Measurements from ENCODE around the gene C2orf76. TPM values are rescaled to one million over a fixed set of nuclear protein-coding genes. Genes with fewer than 3 reads are reported as not detected.

The C2orf76 gene
- polyA plus RNA-seq, 1 of the 3 experiments (the other 2 are of a cell fraction), result 6.0 TPM

- TF ChIP-seq IRF3 (IDR thresholded peaks at IDR 0.05; ENCODE audit: low read depth, low read length) (no peak), TCF12 (IDR thresholded peaks at IDR 0.05) (peak; percentile 72), TAF1 (IDR thresholded peaks at IDR 0.05; ENCODE audit: borderline replicate concordance, low read depth, low read length) (0 out of 2 replicates have a peak, but pooled peaks have one; percentile 5), ELF1 (IDR thresholded peaks at IDR 0.05) (no peak), RCOR1 (IDR thresholded peaks at IDR 0.05; ENCODE audit: low read length) (no peak), FOSL2 (IDR thresholded peaks at IDR 0.05; ENCODE audit: borderline replicate concordance, low read depth) (peak; percentile 84), USF2 (IDR thresholded peaks at IDR 0.05; ENCODE audit: borderline replicate concordance, low read depth, low read length) (no peak), USF1 (IDR thresholded peaks at IDR 0.05; ENCODE audit: borderline replicate concordance, low read depth) (peak; percentile 41; the same call in 1 of the 2 replicates), MAX (IDR thresholded peaks at IDR 0.05; ENCODE audit: low read depth) (peak; percentile 76)
These were observed 110.7 kb downstream of the C2orf76 start (continued) for GRCh38 chr2:119255760-119256581.

- Histone ChIP-seq H3K36me3 (replicated peaks in 1 of 2; ENCODE audit: control insufficient read depth in 1 of 2, insufficient read depth in 2 of 2, low read length in 1 of 2) (peaks cover 0 to 2% of the 10 kb centered on the region in 2 experiments), H3K9me2 (no peaks in the 10 kb centered on the region), H4K20me1 (ENCODE audit: insufficient read depth) (no peaks in the 10 kb centered on the region), H2AFZ (ENCODE audit: low read depth) (no peak overlapping the region), H3F3A (replicated peaks; ENCODE audit: insufficient read depth) (peaks cover 38% of the 10 kb centered on the region), H3K27ac (ENCODE audit: low read depth in 2 of 2, low read length in 1 of 2) (no peak overlapping the region), H3K27me3 (ENCODE audit: insufficient read depth) (no peaks in the 10 kb centered on the region), H3K4me3 (ENCODE audit: low read depth in 2 of 2, low read length in 1 of 2) (no peak overlapping the region), H3K79me2 (ENCODE audit: insufficient read depth) (no peaks in the 10 kb centered on the region), H3K9ac (no peak overlapping the region), H3K9me3 (no peaks in the 10 kb centered on the region), H3K4me1 (ENCODE audit: control insufficient read depth in 1 of 2, insufficient read depth in 2 of 2, low read depth in 1 of 2, low read length in 1 of 2) (peaks cover 19 to 33% of the 10 kb centered on the region in 2 experiments), H3K4me2 (no peak overlapping the region)
- POLR2A ChIA-PET, result no interaction called here
- CTCF ChIA-PET, result interaction anchor here (1.3 to 2.0 kb wide), 3 partner anchors 11 to 372 kb away, joined by 3 to 6 read pairs (median 4); no protein-coding TSS in a partner anchor
- DNase-seq, result peak; percentile 1
- 100% methylated on average over 2 of the region's 10 CpGs for WGBS (ENCODE audit: low lambda C conversion rate)
- TF ChIP-seq RAD21 (IDR thresholded peaks at IDR 0.05; ENCODE audit: low read length) (no peak), MAX (IDR thresholded peaks at IDR 0.05; ENCODE audit: low read depth) (no peak), GATA2 (CRISPR knock-in tag; IDR thresholded peaks at IDR 0.05) (no peak), TEAD4 (IDR thresholded peaks at IDR 0.05; ENCODE audit: borderline replicate concordance, insufficient read depth) (no peak), TAF1 (IDR thresholded peaks at IDR 0.05; ENCODE audit: borderline replicate concordance, low read depth, low read length) (no peak), USF1 (IDR thresholded peaks at IDR 0.05; ENCODE audit: borderline replicate concordance, low read depth) (no peak), EP300 (IDR thresholded peaks at IDR 0.05; ENCODE audit: borderline replicate concordance in 1 of 2, low read depth in 1 of 2, low read length in 1 of 2) (no peak), IRF3 (IDR thresholded peaks at IDR 0.05; ENCODE audit: low read depth, low read length) (no peak), FOXJ3 (CRISPR knock-in tag; IDR thresholded peaks at IDR 0.05) (no peak), SIN3A (IDR thresholded peaks at IDR 0.05; ENCODE audit: borderline replicate concordance, low read depth, low read length) (no peak), TCF12 (IDR thresholded peaks at IDR 0.05) (no peak), RXRA (IDR thresholded peaks at IDR 0.05; ENCODE audit: borderline replicate concordance, low read depth) (no peak)
These were observed 112.0 kb downstream of the C2orf76 start for GRCh38 chr2:119254601-119255080.
